OCI-LY1 (cell line): ENCODE measurements around the gene SAMD11.
A peak's percentile ranks its signal among the peaks of the same experiment; 100 is the strongest.

ENCODE experiments used
- H2AFZ ChIP-seq: fragments of 200-600 bp; sonication (generic), shearing (Covaris generic); 2 replicates; pipeline ENCODE4 v1.6.0; 2014; ENCODE audit warnings: antibody characterized with exemption, mild to moderate bottlenecking, low read length
- H3F3A ChIP-seq: fragments of 200-600 bp; sonication (generic), shearing (Covaris generic); 2 replicates; pipeline ENCODE4 v1.6.0; 2014; ENCODE audit warnings: mild to moderate bottlenecking, antibody characterized with exemption, low read length, moderate library complexity; ENCODE audit not compliant: insufficient read depth
- H3K27ac ChIP-seq: fragments of 200-600 bp; sonication (generic); 2 replicates; pipeline ENCODE4 v1.5.1; 2014; ENCODE audit warnings: low read length, mixed run types, mild to moderate bottlenecking, low read depth; ENCODE audit not compliant: poor library complexity, severe bottlenecking
- H3K27me3 ChIP-seq: fragments of 200-600 bp; sonication (generic); 2 replicates; pipeline ENCODE4 v1.6.0; 2014; ENCODE audit warnings: antibody characterized with exemption, mild to moderate bottlenecking, low read length, moderate library complexity; ENCODE audit not compliant: insufficient read depth
- H3K36me3 ChIP-seq: fragments of 200-600 bp; sonication (generic); 2 replicates; pipeline ENCODE4 v1.6.1; 2014; ENCODE audit warnings: mild to moderate bottlenecking, antibody characterized with exemption, low read length, moderate library complexity, mixed read lengths; ENCODE audit not compliant: insufficient read depth
- H3K4me1 ChIP-seq: fragments of 200-600 bp; sonication (generic); 2 replicates; pipeline ENCODE4 v1.5.1; 2014; ENCODE audit warnings: mild to moderate bottlenecking, low read length, moderate library complexity; ENCODE audit not compliant: insufficient read depth, severe bottlenecking
- H3K4me2 ChIP-seq: fragments of 200-600 bp; sonication (generic), shearing (Covaris generic); 2 replicates; pipeline ENCODE4 v1.6.1; 2014; ENCODE audit warnings: low read length
- H3K4me3 ChIP-seq: fragments of 200-600 bp; sonication (generic); 2 replicates; pipeline ENCODE4 v1.5.1; 2014; ENCODE audit warnings: low read length, low read depth, mild to moderate bottlenecking, mixed read lengths; ENCODE audit not compliant: poor library complexity, severe bottlenecking
- H3K79me2 ChIP-seq: fragments of 200-600 bp; shearing (Covaris generic); 2 replicates; pipeline ENCODE4 v1.6.1; 2016; ENCODE audit warnings: mixed run types, low read length, mixed read lengths; ENCODE audit not compliant: insufficient read depth
- H3K9ac ChIP-seq: fragments of 200-600 bp; sonication (generic), shearing (Covaris generic); 2 replicates; pipeline ENCODE4 v1.6.1; 2014; ENCODE audit warnings: mild to moderate bottlenecking, low read length, mixed read lengths
- H3K9me2 ChIP-seq: fragments of 200-600 bp; sonication (generic), shearing (Covaris generic); 2 replicates; pipeline ENCODE4 v1.6.1; 2014; ENCODE audit warnings: low read depth, mild to moderate bottlenecking, low read length, mixed read lengths
- H3K9me3 ChIP-seq: fragments of 200-600 bp; shearing (Covaris generic); 2 replicates; pipeline ENCODE4 v1.6.1; 2014; ENCODE audit warnings: low read length, mixed read lengths
- H4K20me1 ChIP-seq: fragments of 200-600 bp; sonication (generic), shearing (Covaris generic); 2 replicates; pipeline ENCODE4 v1.6.0; 2016; ENCODE audit warnings: mild to moderate bottlenecking, low read length; ENCODE audit not compliant: insufficient read depth
- EZH2 ChIP-seq: fragments of 200-600 bp; sonication (generic), shearing (Covaris generic); IDR thresholded peaks from 2 replicates; pipeline ENCODE4 v1.8.0; 2017; ENCODE audit warnings: borderline replicate concordance, mixed run types, mild to moderate bottlenecking, antibody characterized with exemption, low read length, moderate library complexity, mixed read lengths
- TF ChIP-seq, protein P1 (sequence below): fragments of 200-600 bp; sonication (generic), shearing (Covaris generic); IDR thresholded peaks from 2 replicates; pipeline ENCODE4 v1.5.1; 2017; ENCODE audit warnings: mild to moderate bottlenecking, antibody characterized with exemption, low read length, moderate library complexity, mixed read lengths

The SAMD11 gene

DNA sequence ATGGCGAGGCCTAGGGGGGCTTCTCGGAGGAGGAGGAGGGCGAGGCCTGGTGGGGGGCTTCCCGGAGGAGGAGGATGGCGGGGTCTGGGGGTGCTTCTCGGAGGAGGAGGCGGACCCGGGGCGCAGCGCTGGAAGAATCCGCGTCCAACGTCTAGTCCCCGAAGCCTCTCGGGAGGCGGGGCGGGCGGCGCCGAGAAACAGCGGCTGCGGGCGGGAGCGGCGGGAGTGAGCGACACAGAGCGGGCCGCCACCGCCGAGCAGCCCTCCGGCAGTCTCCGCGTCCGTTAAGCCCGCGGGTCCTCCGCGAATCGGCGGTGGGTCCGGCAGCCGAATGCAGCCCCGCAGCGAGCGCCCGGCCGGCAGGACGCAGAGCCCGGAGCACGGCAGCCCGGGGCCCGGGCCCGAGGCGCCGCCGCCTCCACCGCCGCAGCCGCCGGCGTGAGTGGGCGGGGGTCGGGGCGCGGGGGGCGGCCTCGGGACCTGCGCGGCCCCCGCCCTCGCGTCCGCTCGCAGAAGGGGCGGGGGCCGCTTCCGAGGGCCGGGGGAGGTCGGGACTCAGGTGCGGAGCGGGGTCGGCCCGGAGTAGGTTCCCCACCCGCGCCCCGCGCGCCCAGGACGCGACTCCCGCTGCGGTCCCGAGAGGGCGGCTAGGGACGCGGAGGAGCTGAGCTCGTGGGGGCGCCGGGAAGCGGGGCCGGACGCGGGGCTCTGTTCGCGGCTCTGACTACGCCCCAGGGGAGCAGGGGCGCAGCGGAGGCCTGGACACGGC lies 36.8 kb downstream of the SAMD11 start, which contains the start of gene KLHL17:
KLHL17 (plus strand) TSS at position 222 of the 769 bp plus-strand sequence; CDS start at position 332, 110 bp downstream.
- no peak within 1 kb of the TSS for H3K27ac ChIP-seq
- no peaks in the 10 kb centered on the region for H4K20me1 ChIP-seq
- TF ChIP-seq EZH2, result no peak
- TF ChIP-seq, protein P1, sequence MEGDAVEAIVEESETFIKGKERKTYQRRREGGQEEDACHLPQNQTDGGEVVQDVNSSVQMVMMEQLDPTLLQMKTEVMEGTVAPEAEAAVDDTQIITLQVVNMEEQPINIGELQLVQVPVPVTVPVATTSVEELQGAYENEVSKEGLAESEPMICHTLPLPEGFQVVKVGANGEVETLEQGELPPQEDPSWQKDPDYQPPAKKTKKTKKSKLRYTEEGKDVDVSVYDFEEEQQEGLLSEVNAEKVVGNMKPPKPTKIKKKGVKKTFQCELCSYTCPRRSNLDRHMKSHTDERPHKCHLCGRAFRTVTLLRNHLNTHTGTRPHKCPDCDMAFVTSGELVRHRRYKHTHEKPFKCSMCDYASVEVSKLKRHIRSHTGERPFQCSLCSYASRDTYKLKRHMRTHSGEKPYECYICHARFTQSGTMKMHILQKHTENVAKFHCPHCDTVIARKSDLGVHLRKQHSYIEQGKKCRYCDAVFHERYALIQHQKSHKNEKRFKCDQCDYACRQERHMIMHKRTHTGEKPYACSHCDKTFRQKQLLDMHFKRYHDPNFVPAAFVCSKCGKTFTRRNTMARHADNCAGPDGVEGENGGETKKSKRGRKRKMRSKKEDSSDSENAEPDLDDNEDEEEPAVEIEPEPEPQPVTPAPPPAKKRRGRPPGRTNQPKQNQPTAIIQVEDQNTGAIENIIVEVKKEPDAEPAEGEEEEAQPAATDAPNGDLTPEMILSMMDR, result no peak
- H3K27me3 ChIP-seq, result no peaks in the 10 kb centered on the region
- peaks cover 16% of the 10 kb centered on the region for H3K36me3 ChIP-seq
- peaks cover 12% of the 10 kb centered on the region for H3K79me2 ChIP-seq
- peak within 1 kb of the TSS; percentile 74; the same call in 1 of the 2 replicates for H2AFZ ChIP-seq
- H3F3A ChIP-seq, result no peaks in the 10 kb centered on the region
- peaks cover 28% of the 10 kb centered on the region for H3K4me1 ChIP-seq
- no peaks in the 10 kb centered on the region for H3K9me2 ChIP-seq
- H3K9me3 ChIP-seq, result no peaks in the 10 kb centered on the region
- H3K4me2 ChIP-seq, result peak within 1 kb of the TSS; percentile 76
- H3K4me3 ChIP-seq, result peak within 1 kb of the TSS; percentile 98
- H3K9ac ChIP-seq, result peak within 1 kb of the TSS; percentile 71

DNA sequence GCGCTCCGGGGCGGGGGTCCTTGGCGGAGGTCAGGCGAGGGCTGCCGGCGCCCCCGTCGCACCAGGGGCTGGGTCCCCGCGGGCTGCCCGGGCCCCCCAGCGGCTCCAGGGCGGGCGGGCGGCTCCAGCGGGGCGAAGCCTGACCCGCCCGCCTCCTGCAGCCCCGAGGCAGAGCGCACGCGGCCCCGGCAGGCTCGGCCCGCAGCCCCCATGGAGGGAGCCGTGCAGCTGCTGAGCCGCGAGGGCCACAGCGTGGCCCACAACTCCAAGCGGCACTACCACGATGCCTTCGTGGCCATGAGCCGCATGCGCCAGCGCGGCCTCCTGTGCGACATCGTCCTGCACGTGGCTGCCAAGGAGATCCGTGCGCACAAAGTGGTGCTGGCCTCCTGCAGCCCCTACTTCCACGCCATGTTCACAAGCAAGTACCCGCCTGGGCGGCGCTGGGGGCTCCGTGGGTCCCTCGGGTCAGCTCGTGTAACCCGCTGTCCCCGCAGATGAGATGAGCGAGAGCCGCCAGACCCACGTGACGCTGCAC lies 37.5 kb downstream of the SAMD11 start:
- Histone ChIP-seq H2AFZ (no peak overlapping the region), H3K9me2 (no peaks in the 10 kb centered on the region), H3K79me2 (peaks cover 12% of the 10 kb centered on the region), H3K9me3 (no peaks in the 10 kb centered on the region), H4K20me1 (no peaks in the 10 kb centered on the region), H3K36me3 (peaks cover 10% of the 10 kb centered on the region), H3K27me3 (no peaks in the 10 kb centered on the region), H3K27ac (no peak overlapping the region), H3K4me3 (peak overlapping the region; percentile 98), H3K4me1 (peaks cover 31% of the 10 kb centered on the region), H3K9ac (peak overlapping the region; percentile 67; the same call in 1 of the 2 replicates), H3K4me2 (peak overlapping the region; percentile 76), H3F3A (no peaks in the 10 kb centered on the region)
- TF ChIP-seq, protein P1, result no peak

DNA sequence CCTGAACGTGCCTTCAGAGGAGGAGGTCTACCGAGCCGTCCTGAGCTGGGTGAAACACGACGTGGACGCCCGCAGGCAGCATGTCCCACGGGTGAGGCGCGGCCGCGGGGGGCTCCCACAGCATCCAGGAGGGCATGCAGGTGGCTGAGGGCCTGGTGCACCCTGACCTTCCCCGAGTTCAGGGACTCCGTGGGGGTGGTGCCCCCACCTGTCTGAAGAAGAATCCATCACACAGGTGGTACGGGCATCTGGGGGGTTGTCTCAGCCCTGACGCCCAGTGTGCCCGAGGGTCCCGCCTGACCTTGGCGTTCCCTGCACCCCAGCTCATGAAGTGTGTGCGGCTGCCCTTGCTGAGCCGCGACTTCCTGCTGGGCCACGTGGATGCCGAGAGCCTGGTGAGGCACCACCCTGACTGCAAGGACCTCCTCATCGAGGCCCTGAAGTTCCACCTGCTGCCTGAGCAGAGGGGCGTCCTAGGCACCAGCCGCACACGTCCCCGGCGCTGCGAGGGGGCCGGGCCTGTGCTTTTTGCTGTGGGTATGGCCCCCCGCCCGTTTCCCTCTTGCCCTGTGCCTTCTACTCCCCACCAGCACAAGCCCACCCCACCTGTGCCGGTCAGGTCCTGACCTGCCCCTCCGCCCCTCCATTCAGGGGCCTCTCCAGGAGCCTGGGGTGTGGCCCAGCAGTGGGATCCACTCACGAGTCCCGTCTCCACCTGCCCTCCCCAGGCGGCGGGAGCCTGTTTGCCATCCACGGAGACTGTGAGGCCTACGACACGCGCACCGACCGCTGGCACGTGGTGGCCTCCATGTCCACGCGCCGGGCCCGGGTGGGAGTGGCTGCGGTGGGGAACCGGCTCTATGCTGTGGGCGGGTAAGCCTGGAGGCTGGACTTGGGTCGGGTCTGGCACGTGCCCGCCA lies 38.9 kb downstream of the SAMD11 start:
- H3K4me1 ChIP-seq, result peaks cover 37% of the 10 kb centered on the region
- no peaks in the 10 kb centered on the region for H3K9me2 ChIP-seq
- no peak overlapping the region for H2AFZ ChIP-seq
- H3K4me2 ChIP-seq, result no peak overlapping the region; the same call in 1 of the 2 replicates
- no peak overlapping the region for H3K27ac ChIP-seq
- TF ChIP-seq EZH2, result no peak
- TF ChIP-seq, protein P1, result no peak
- no peak overlapping the region for H3K9ac ChIP-seq
- H3K4me3 ChIP-seq, result no peak overlapping the region
- H3K79me2 ChIP-seq, result peaks cover 11% of the 10 kb centered on the region
- H3K9me3 ChIP-seq, result no peaks in the 10 kb centered on the region
- H3F3A ChIP-seq, result no peaks in the 10 kb centered on the region
- no peaks in the 10 kb centered on the region; the same call in 1 of the 2 replicates for H3K36me3 ChIP-seq
- H3K27me3 ChIP-seq, result no peaks in the 10 kb centered on the region
- H4K20me1 ChIP-seq, result no peaks in the 10 kb centered on the region
